Measurements from ENCODE around the gene ABCG8.

Gene ABCG8

GRCh38 chr2:43839776-43840564 lies 1.2 kb downstream of the ABCG8 start:
- Histone ChIP-seq H3K18ac (ENCODE audit: low read length) (no peak overlapping the region), H2BK5ac (ENCODE audit: low read length) (no peak overlapping the region)

GRCh38 chr2:43840965-43841364 lies 2.2 kb downstream of the ABCG8 start:
- H4K8ac ChIP-seq (ENCODE audit: low read depth, low read length): no peak overlapping the region
- H3K23ac ChIP-seq (ENCODE audit: low read length): no peak overlapping the region
- no CpG with 5 or more reads among the region's 5 CpGs for WGBS (ENCODE audit: extremely low coverage, insufficient coverage, low lambda C conversion rate)
- no peak for DNase-seq
- H3K79me2 ChIP-seq (ENCODE audit: control insufficient read depth, insufficient read depth, low read length): no peaks in the 10 kb centered on the region
- H2BK120ac ChIP-seq (ENCODE audit: low read depth, low read length): no peak overlapping the region
- no peak overlapping the region for H3K4me2 ChIP-seq (ENCODE audit: low read length)
- no peaks in the 10 kb centered on the region for H3K4me1 ChIP-seq (ENCODE audit: control insufficient read depth, low read depth, low read length)
- H3K18ac ChIP-seq (ENCODE audit: low read length): no peak overlapping the region
- H3K4me3 ChIP-seq (ENCODE audit: low read length): no peak overlapping the region
- no peak overlapping the region for H3K56ac ChIP-seq (ENCODE audit: low read length)
- no peak overlapping the region for H4K5ac ChIP-seq (ENCODE audit: low read length)
- H3K9ac ChIP-seq (ENCODE audit: low read length): no peak overlapping the region
- H3K36me3 ChIP-seq (ENCODE audit: control insufficient read depth, insufficient read depth, low read length): no peaks in the 10 kb centered on the region
- H3K79me1 ChIP-seq (ENCODE audit: low read length): no peaks in the 10 kb centered on the region
- H3K27me3 ChIP-seq (ENCODE audit: insufficient read depth, low read length, poor library complexity): no peaks in the 10 kb centered on the region
- no peak overlapping the region for H2BK5ac ChIP-seq (ENCODE audit: low read length)
- H3K27ac ChIP-seq (ENCODE audit: low read depth, low read length): no peak overlapping the region
- no peak overlapping the region for H2AK5ac ChIP-seq (ENCODE audit: low read length)
- no peak overlapping the region for H3K4ac ChIP-seq (ENCODE audit: low read depth, low read length)
- H2BK15ac ChIP-seq (replicated peaks; ENCODE audit: low read depth): no peak overlapping the region

More at GRCh38 chr2:43839776-43840564, 1.2 kb downstream of the ABCG8 start:
- H3K79me1 ChIP-seq (ENCODE audit: low read length): no peaks in the 10 kb centered on the region
- no peak overlapping the region for H3K9ac ChIP-seq (ENCODE audit: low read length)
- no peak overlapping the region for H3K27ac ChIP-seq (ENCODE audit: low read depth, low read length)
- H4K5ac ChIP-seq (ENCODE audit: low read length): no peak overlapping the region
- no peak overlapping the region for H3K56ac ChIP-seq (ENCODE audit: low read length)
- no peaks in the 10 kb centered on the region for H3K4me1 ChIP-seq (ENCODE audit: control insufficient read depth, low read depth, low read length)
- no CpG with 5 or more reads among the region's 14 CpGs for WGBS (ENCODE audit: extremely low coverage, insufficient coverage, low lambda C conversion rate)
- no peak overlapping the region for H3K23ac ChIP-seq (ENCODE audit: low read length)
- no peak overlapping the region for H2BK120ac ChIP-seq (ENCODE audit: low read depth, low read length)
- H3K4me2 ChIP-seq (ENCODE audit: low read length): no peak overlapping the region
- no peak overlapping the region for H3K4me3 ChIP-seq (ENCODE audit: low read length)
- no peak overlapping the region for H2AK5ac ChIP-seq (ENCODE audit: low read length)
- no peaks in the 10 kb centered on the region for H3K36me3 ChIP-seq (ENCODE audit: control insufficient read depth, insufficient read depth, low read length)
- no peaks in the 10 kb centered on the region for H3K27me3 ChIP-seq (ENCODE audit: insufficient read depth, low read length, poor library complexity)
- peak; percentile 15 for DNase-seq
- H4K8ac ChIP-seq (ENCODE audit: low read depth, low read length): no peak overlapping the region
- H2BK15ac ChIP-seq (replicated peaks; ENCODE audit: low read depth): no peak overlapping the region
- no peak overlapping the region for H3K4ac ChIP-seq (ENCODE audit: low read depth, low read length)
- no peaks in the 10 kb centered on the region for H3K79me2 ChIP-seq (ENCODE audit: control insufficient read depth, insufficient read depth, low read length)

GRCh38 chr2:43841949-43842865 lies 3.4 kb downstream of the ABCG8 start:
- no peak overlapping the region for H3K56ac ChIP-seq (ENCODE audit: low read length)
- H3K4me3 ChIP-seq (ENCODE audit: low read length): no peak overlapping the region
- H2BK5ac ChIP-seq (ENCODE audit: low read length): no peak overlapping the region
- H3K4me1 ChIP-seq (ENCODE audit: control insufficient read depth, low read depth, low read length): no peaks in the 10 kb centered on the region
- no peak for DNase-seq
- no peak overlapping the region for H4K8ac ChIP-seq (ENCODE audit: low read depth, low read length)
- no peak overlapping the region for H3K9ac ChIP-seq (ENCODE audit: low read length)
- no peaks in the 10 kb centered on the region for H3K79me1 ChIP-seq (ENCODE audit: low read length)
- no peak overlapping the region for H3K23ac ChIP-seq (ENCODE audit: low read length)
- no peak overlapping the region for H2BK15ac ChIP-seq (replicated peaks; ENCODE audit: low read depth)
- no peaks in the 10 kb centered on the region for H3K27me3 ChIP-seq (ENCODE audit: insufficient read depth, low read length, poor library complexity)
- H2BK120ac ChIP-seq (ENCODE audit: low read depth, low read length): no peak overlapping the region
- no peak overlapping the region for H2AK5ac ChIP-seq (ENCODE audit: low read length)
- no peak overlapping the region for H4K5ac ChIP-seq (ENCODE audit: low read length)
- no peak overlapping the region for H3K4ac ChIP-seq (ENCODE audit: low read depth, low read length)
- WGBS (ENCODE audit: extremely low coverage, insufficient coverage, low lambda C conversion rate): no CpG with 5 or more reads among the region's 14 CpGs
- no peaks in the 10 kb centered on the region for H3K79me2 ChIP-seq (ENCODE audit: control insufficient read depth, insufficient read depth, low read length)
- no peak overlapping the region for H3K18ac ChIP-seq (ENCODE audit: low read length)
- no peaks in the 10 kb centered on the region for H3K36me3 ChIP-seq (ENCODE audit: control insufficient read depth, insufficient read depth, low read length)
- H3K4me2 ChIP-seq (ENCODE audit: low read length): no peak overlapping the region
- no peak overlapping the region for H3K27ac ChIP-seq (ENCODE audit: low read depth, low read length)

- Histone ChIP-seq H3K79me2 (ENCODE audit: control insufficient read depth, insufficient read depth, low read length) (no peaks in the 10 kb centered on the region), H2BK5ac (ENCODE audit: low read length) (no peak overlapping the region), H3K4me2 (ENCODE audit: low read length) (no peak overlapping the region), H3K27me3 (ENCODE audit: insufficient read depth, low read length, poor library complexity) (no peaks in the 10 kb centered on the region), H3K56ac (ENCODE audit: low read length) (no peak overlapping the region), H3K27ac (ENCODE audit: low read depth, low read length) (no peak overlapping the region), H4K8ac (ENCODE audit: low read depth, low read length) (no peak overlapping the region), H3K23ac (ENCODE audit: low read length) (no peak overlapping the region), H3K36me3 (ENCODE audit: control insufficient read depth, insufficient read depth, low read length) (no peaks in the 10 kb centered on the region), H3K79me1 (ENCODE audit: low read length) (no peaks in the 10 kb centered on the region), H3K4ac (ENCODE audit: low read depth, low read length) (no peak overlapping the region), H2AK5ac (ENCODE audit: low read length) (no peak overlapping the region), H3K9ac (ENCODE audit: low read length) (no peak overlapping the region), H2BK120ac (ENCODE audit: low read depth, low read length) (no peak overlapping the region), H3K4me1 (ENCODE audit: control insufficient read depth, low read depth, low read length) (no peaks in the 10 kb centered on the region), H4K5ac (ENCODE audit: low read length) (no peak overlapping the region), H3K4me3 (ENCODE audit: low read length) (no peak overlapping the region), H3K18ac (ENCODE audit: low read length) (no peak overlapping the region), H2BK15ac (replicated peaks; ENCODE audit: low read depth) (no peak overlapping the region)
- DNase-seq: no peak
- no CpG with 5 or more reads among the region's 9 CpGs for WGBS (ENCODE audit: extremely low coverage, insufficient coverage, low lambda C conversion rate)
These were observed 4.1 kb downstream of the ABCG8 start for GRCh38 chr2:43842866-43843226.

GRCh38 chr2:43845181-43845580 lies 6.4 kb downstream of the ABCG8 start:
- H3K9ac ChIP-seq (ENCODE audit: low read length): no peak overlapping the region
- no peak overlapping the region for H2BK120ac ChIP-seq (ENCODE audit: low read depth, low read length)
- no peak overlapping the region for H3K4me3 ChIP-seq (ENCODE audit: low read length)
- H4K8ac ChIP-seq (ENCODE audit: low read depth, low read length): no peak overlapping the region
- H3K56ac ChIP-seq (ENCODE audit: low read length): no peak overlapping the region
- H3K27me3 ChIP-seq (ENCODE audit: insufficient read depth, low read length, poor library complexity): no peaks in the 10 kb centered on the region
- no peak for DNase-seq
- no peak overlapping the region for H3K23ac ChIP-seq (ENCODE audit: low read length)
- no peak overlapping the region for H4K5ac ChIP-seq (ENCODE audit: low read length)
- no peaks in the 10 kb centered on the region for H3K79me2 ChIP-seq (ENCODE audit: control insufficient read depth, insufficient read depth, low read length)
- no peak overlapping the region for H3K18ac ChIP-seq (ENCODE audit: low read length)
- no peaks in the 10 kb centered on the region for H3K36me3 ChIP-seq (ENCODE audit: control insufficient read depth, insufficient read depth, low read length)
- H3K4me2 ChIP-seq (ENCODE audit: low read length): no peak overlapping the region
- H3K4ac ChIP-seq (ENCODE audit: low read depth, low read length): no peak overlapping the region
- no peaks in the 10 kb centered on the region for H3K79me1 ChIP-seq (ENCODE audit: low read length)
- H2BK15ac ChIP-seq (replicated peaks; ENCODE audit: low read depth): no peak overlapping the region
- no peaks in the 10 kb centered on the region for H3K4me1 ChIP-seq (ENCODE audit: control insufficient read depth, low read depth, low read length)
- no peak overlapping the region for H2BK5ac ChIP-seq (ENCODE audit: low read length)
- no peak overlapping the region for H2AK5ac ChIP-seq (ENCODE audit: low read length)
- no peak overlapping the region for H3K27ac ChIP-seq (ENCODE audit: low read depth, low read length)
- no CpG with 5 or more reads among the region's 1 CpG for WGBS (ENCODE audit: extremely low coverage, insufficient coverage, low lambda C conversion rate)

Data from mesendoderm (in vitro differentiated cells).